ENCODE results near the gene GPR63.

DNA sequence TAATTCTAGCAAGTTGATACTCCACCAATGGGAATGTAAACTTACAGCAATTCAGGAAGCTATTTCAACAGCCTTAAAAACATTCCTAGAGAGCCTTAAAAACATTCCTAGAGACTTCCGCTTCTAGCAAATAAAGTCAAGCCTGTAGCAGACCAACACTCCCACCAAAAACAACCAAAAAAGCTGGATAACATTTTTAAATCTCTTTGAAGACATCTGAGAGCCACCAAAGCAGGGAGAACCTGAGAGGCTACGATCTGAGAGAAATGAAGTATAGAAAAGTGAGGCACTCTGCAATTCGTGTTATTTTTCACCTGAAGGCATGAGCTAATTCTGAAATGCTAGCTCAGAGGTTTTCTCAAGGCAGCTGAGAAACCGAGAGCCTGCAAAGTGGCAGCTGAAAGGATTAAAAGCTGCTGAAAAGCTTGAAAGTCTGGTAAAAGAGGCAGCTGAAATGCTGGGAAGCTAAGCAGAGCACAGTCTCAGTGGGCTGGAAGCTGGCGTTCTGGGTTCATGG, 20.9 kb downstream of the GPR63 start:
- TF ChIP-seq, protein P1, sequence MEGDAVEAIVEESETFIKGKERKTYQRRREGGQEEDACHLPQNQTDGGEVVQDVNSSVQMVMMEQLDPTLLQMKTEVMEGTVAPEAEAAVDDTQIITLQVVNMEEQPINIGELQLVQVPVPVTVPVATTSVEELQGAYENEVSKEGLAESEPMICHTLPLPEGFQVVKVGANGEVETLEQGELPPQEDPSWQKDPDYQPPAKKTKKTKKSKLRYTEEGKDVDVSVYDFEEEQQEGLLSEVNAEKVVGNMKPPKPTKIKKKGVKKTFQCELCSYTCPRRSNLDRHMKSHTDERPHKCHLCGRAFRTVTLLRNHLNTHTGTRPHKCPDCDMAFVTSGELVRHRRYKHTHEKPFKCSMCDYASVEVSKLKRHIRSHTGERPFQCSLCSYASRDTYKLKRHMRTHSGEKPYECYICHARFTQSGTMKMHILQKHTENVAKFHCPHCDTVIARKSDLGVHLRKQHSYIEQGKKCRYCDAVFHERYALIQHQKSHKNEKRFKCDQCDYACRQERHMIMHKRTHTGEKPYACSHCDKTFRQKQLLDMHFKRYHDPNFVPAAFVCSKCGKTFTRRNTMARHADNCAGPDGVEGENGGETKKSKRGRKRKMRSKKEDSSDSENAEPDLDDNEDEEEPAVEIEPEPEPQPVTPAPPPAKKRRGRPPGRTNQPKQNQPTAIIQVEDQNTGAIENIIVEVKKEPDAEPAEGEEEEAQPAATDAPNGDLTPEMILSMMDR (IDR thresholded peaks at IDR 0.05; ENCODE audit: low read length) = no peak
- TF ChIP-seq EZH2phosphoT487 (IDR thresholded peaks at IDR 0.05; ENCODE audit: low read length) = no peak
